CD4-positive, alpha-beta T cell (primary cell): ENCODE measurements around the gene TSHZ2. TPM values are rescaled to one million over a fixed set of nuclear protein-coding genes. Genes with fewer than 3 reads are reported as not detected.

Source experiments
- ATAC-seq: fragments of 200-7000 bp; cut with Tn5 transposase; one replicate; pipeline ENCODE4 v1.10.0; 2022; ENCODE audit warnings: mild to moderate bottlenecking; ENCODE audit not compliant: poor library complexity
- CTCF ChIA-PET: fragments of 350-600 bp; sonication (Branson Sonifier 250); formaldehyde crosslinking; loops from one replicate; lab custom pipeline; 2021; ENCODE audit warnings: antibody characterized with exemption, inconsistent platforms; lab: Charles Lee
- POLR2A ChIA-PET: fragments of 350-600 bp; sonication (Branson Sonifier 250); formaldehyde crosslinking; loops from one replicate; lab custom pipeline; 2021; ENCODE audit warnings: antibody characterized with exemption, inconsistent platforms; lab: Charles Lee
- DNase-seq, 14 experiments: peaks; one replicate each; pipeline ENCODE4 v3.0.0-alpha.2; 2013 to 2020; ENCODE audit warnings: mixed read lengths in 2 of 14
- H3K27ac ChIP-seq, 2 donors: one replicate each; pipeline versions ENCODE4 v1.5.1 to v1.7.0; 2013; ENCODE audit warnings: low read length in 2 of 2, low read depth in 1 of 2, mild to moderate bottlenecking in 1 of 2
- H3K27me3 ChIP-seq, 2 experiments: 1 replicate in 1 of 2; 2 replicates in 1 of 2; pipeline versions ENCODE4 v1.6.1 to v1.7.0; 2013; ENCODE audit warnings: low read length in 2 of 2, control low read depth in 1 of 2, mild to moderate bottlenecking in 1 of 2, moderate library complexity in 1 of 2; ENCODE audit not compliant: insufficient read depth in 2 of 2, control insufficient read depth in 1 of 2
- H3K36me3 ChIP-seq: one replicate; pipeline ENCODE4 v1.6.1; 2013; ENCODE audit warnings: low read length, control low read depth; ENCODE audit not compliant: insufficient read depth
- H3K4me1 ChIP-seq: one replicate; pipeline ENCODE4 v1.6.1; 2013; ENCODE audit warnings: low read length, control low read depth; ENCODE audit not compliant: insufficient read depth
- H3K4me3 ChIP-seq: one replicate; pipeline ENCODE4 v1.5.1; 2013; ENCODE audit warnings: mild to moderate bottlenecking, low read length, moderate library complexity
- H3K9me3 ChIP-seq, 2 experiments: 1 replicate in 1 of 2; 2 replicates in 1 of 2; pipeline versions ENCODE4 v1.6.1 to v1.7.0; 2013; ENCODE audit warnings: low read length in 2 of 2, mild to moderate bottlenecking in 2 of 2, control low read depth in 1 of 2, moderate library complexity in 1 of 2; ENCODE audit not compliant: control insufficient read depth in 1 of 2, insufficient read depth in 1 of 2
- H3K27ac Mint-ChIP-seq: one replicate; pipeline ENCODE4 v1.8.0; 2020; ENCODE audit warnings: mixed read lengths
- H3K27me3 Mint-ChIP-seq: one replicate; pipeline ENCODE4 v1.8.0; 2021; ENCODE audit warnings: mixed read lengths
- H3K36me3 Mint-ChIP-seq: one replicate; pipeline ENCODE4 v1.8.0; 2021; ENCODE audit warnings: low read depth, mixed read lengths
- H3K4me1 Mint-ChIP-seq: one replicate; pipeline ENCODE4 v1.8.0; 2021; ENCODE audit warnings: low read depth, mixed read lengths
- H3K4me3 Mint-ChIP-seq: one replicate; pipeline ENCODE4 v1.8.0; 2020; ENCODE audit warnings: mild to moderate bottlenecking, mixed read lengths
- H3K9me3 Mint-ChIP-seq: one replicate; pipeline ENCODE4 v1.8.0; 2020; ENCODE audit warnings: mixed read lengths
- CTCF ChIP-seq: fragments of 200-600 bp; IDR thresholded peaks from one replicate; pipeline ENCODE4 v1.8.0; 2022; ENCODE audit warnings: antibody characterized with exemption, mild to moderate bottlenecking
- intact Hi-C, 2 experiments: fragments of 100-400 bp; cut with DNase I in 1 of 2; cut with micrococcal nuclease in 1 of 2; formaldehyde crosslinking; loops; one replicate each; pipeline versions ENCODE4 v1.15.1 to v1.9.0; 2023 to 2025; cut with DNase I, micrococcal nuclease
- total RNA-seq, 174 experiments: library from RNA in 2 of 174; stranded (reverse) in 2 of 174; gene quantifications; one replicate each; pipeline ENCODE4 v1.2.3 and lab custom pipeline; 2021 to 2026

TSHZ2 gene
- total RNA-seq, 2 experiments from 2014 or later = 26.1 to 27.4 TPM

- Mint-ChIP-seq H3K27ac (no peak overlapping the region), H3K27me3 (peaks cover 6% of the 10 kb centered on the region)
- no peaks in the 10 kb centered on the region for H3K9me3 ChIP-seq
Observed at GRCh38 chr20:53262365-53262764, 290.2 kb downstream of the TSHZ2 start.

GRCh38 chr20:53263554-53264438 is 291.6 kb downstream of the TSHZ2 start:
- ChIA-PET CTCF (no interaction called here), POLR2A (no interaction called here)
- intact Hi-C loops = no loop called here
- DNase-seq (no peak), ATAC-seq (no peak)
- Histone ChIP-seq H3K4me1 (no peaks in the 10 kb centered on the region), H3K36me3 (no peaks in the 10 kb centered on the region), H3K27ac (no peak overlapping the region), H3K9me3 (no peaks in the 10 kb centered on the region), H3K27me3 (no peaks in the 10 kb centered on the region), H3K4me3 (no peak overlapping the region)
- H3K9me3 Mint-ChIP-seq = no peaks in the 10 kb centered on the region
- H3K27ac Mint-ChIP-seq = no peak overlapping the region
- no peak overlapping the region for H3K4me3 Mint-ChIP-seq
- H3K4me1 Mint-ChIP-seq = no peaks in the 10 kb centered on the region
- no peak for TF ChIP-seq CTCF
- peaks cover 9% of the 10 kb centered on the region for H3K36me3 Mint-ChIP-seq
- H3K27me3 Mint-ChIP-seq = peaks cover 6% of the 10 kb centered on the region

More at GRCh38 chr20:53262365-53262764, 290.2 kb downstream of the TSHZ2 start:
- ATAC-seq (no peak), DNase-seq (no peak)
- no peak overlapping the region for H3K4me3 ChIP-seq
- Mint-ChIP-seq H3K9me3 (no peaks in the 10 kb centered on the region), H3K36me3 (peaks cover 9% of the 10 kb centered on the region), H3K4me1 (no peaks in the 10 kb centered on the region), H3K4me3 (no peak overlapping the region)
- H3K4me1 ChIP-seq = no peaks in the 10 kb centered on the region
- ChIA-PET POLR2A (no interaction called here), CTCF (no interaction called here)
- H3K27ac ChIP-seq = no peak overlapping the region
- no peak for TF ChIP-seq CTCF
- no peaks in the 10 kb centered on the region for H3K36me3 ChIP-seq
- intact Hi-C loops = no loop called here
- no peaks in the 10 kb centered on the region for H3K27me3 ChIP-seq

GRCh38 chr20:53264604-53265003 is 292.4 kb downstream of the TSHZ2 start:
- no peak overlapping the region for H3K4me3 Mint-ChIP-seq
- no peaks in the 10 kb centered on the region for H3K9me3 Mint-ChIP-seq
- Histone ChIP-seq H3K27me3 (no peaks in the 10 kb centered on the region), H3K4me1 (no peaks in the 10 kb centered on the region), H3K9me3 (no peaks in the 10 kb centered on the region), H3K36me3 (no peaks in the 10 kb centered on the region), H3K4me3 (no peak overlapping the region), H3K27ac (no peak overlapping the region)
- TF ChIP-seq CTCF = no peak
- ChIA-PET CTCF (no interaction called here), POLR2A (no interaction called here)
- H3K36me3 Mint-ChIP-seq = peaks cover 9% of the 10 kb centered on the region
- intact Hi-C loops = no loop called here
- H3K27ac Mint-ChIP-seq = no peak overlapping the region
- DNase-seq = no peak
- H3K4me1 Mint-ChIP-seq = no peaks in the 10 kb centered on the region
- no peak for ATAC-seq
- H3K27me3 Mint-ChIP-seq = peaks cover 6% of the 10 kb centered on the region
